IMR-90 (cell line): ENCODE data around the gene EVA1A. TPM values are rescaled to one million over a fixed set of nuclear protein-coding genes. Genes with fewer than 3 reads are reported as not detected.

Experiments
- ATAC-seq: fragments of 200-7000 bp; cut with Tn5 transposase; 2 replicates; pipeline ENCODE4 v1.9.1; 2020; ENCODE audit warnings: low read depth, mild to moderate bottlenecking, moderate library complexity
- BruUV-seq: library from RNA; stranded (reverse); fragments of 400-500 nt; replicated peaks from 2 replicates; lab custom pipeline; 2021; lab: Mats Ljungman, UMichigan
- CTCF ChIA-PET: fragments of 300-600 bp; formaldehyde crosslinking; extraction: SDS; loops from one replicate; lab custom pipeline; 2021; ENCODE audit warnings: antibody characterized with exemption; lab: Yijun Ruan, JAX
- POLR2A ChIA-PET: fragments of 300-600 bp; sonication (Branson Sonifier 250); formaldehyde crosslinking; loops from one replicate; lab custom pipeline; 2022; ENCODE audit warnings: antibody characterized with exemption; ENCODE audit not compliant: unreplicated experiment; lab: Charles Lee
- DNase-seq: peaks from one replicate; pipeline ENCODE4 v3.0.0; 2013
- H2AFZ ChIP-seq: replicated peaks from 2 replicates; pipeline ENCODE3; 2013; ENCODE audit warnings: low read length, mild to moderate bottlenecking; ENCODE audit not compliant: poor library complexity
- H2AK5ac ChIP-seq: 2 replicates; pipeline ENCODE4 v1.6.1; 2013; ENCODE audit warnings: low read depth, low read length, inconsistent platforms
- H2AK9ac ChIP-seq: replicated peaks from 2 replicates; pipeline ENCODE3; 2013; ENCODE audit warnings: mild to moderate bottlenecking, low read depth, low read length, moderate library complexity; ENCODE audit not compliant: poor library complexity
- H2BK120ac ChIP-seq: 2 replicates; pipeline ENCODE4 v1.6.1; 2013; ENCODE audit warnings: low read depth, low read length, inconsistent platforms
- H2BK15ac ChIP-seq: 3 replicates; pipeline ENCODE4 v1.6.1; 2013; ENCODE audit warnings: low read depth, low read length, inconsistent platforms
- H2BK20ac ChIP-seq: 2 replicates; pipeline ENCODE4 v1.6.1; 2013; ENCODE audit warnings: low read depth, mild to moderate bottlenecking, inconsistent platforms, low read length, moderate library complexity
- H2BK5ac ChIP-seq: 2 replicates; pipeline ENCODE4 v1.6.1; 2013; ENCODE audit warnings: mild to moderate bottlenecking, low read depth, low read length, inconsistent platforms; ENCODE audit not compliant: poor library complexity, severe bottlenecking
- H3K14ac ChIP-seq: replicated peaks from 2 replicates; pipeline ENCODE4 v1.6.1; 2013; ENCODE audit warnings: low read depth, low read length, inconsistent platforms
- H3K18ac ChIP-seq: 2 replicates; pipeline ENCODE4 v1.6.1; 2013; ENCODE audit warnings: low read depth, low read length, control low read depth
- H3K23ac ChIP-seq: 2 replicates; pipeline ENCODE4 v1.6.1; 2013; ENCODE audit warnings: low read depth, low read length, inconsistent platforms
- H3K27ac ChIP-seq: 2 replicates; pipeline ENCODE4 v1.5.1; 2013; ENCODE audit warnings: mild to moderate bottlenecking, control low read depth, low read length; ENCODE audit not compliant: insufficient read depth
- H3K27me3 ChIP-seq: 2 replicates; pipeline ENCODE4 v1.6.1; 2013; ENCODE audit warnings: low read length; ENCODE audit not compliant: control insufficient read depth, insufficient read depth
- H3K36me3 ChIP-seq: 2 replicates; pipeline ENCODE4 v1.6.1; 2013; ENCODE audit warnings: low read length, mixed read lengths; ENCODE audit not compliant: control insufficient read depth, insufficient read depth
- H3K4ac ChIP-seq: 2 replicates; pipeline ENCODE4 v1.6.1; 2013; ENCODE audit warnings: low read depth, low read length, inconsistent platforms
- H3K4me1 ChIP-seq: 2 replicates; pipeline ENCODE4 v1.6.1; 2013; ENCODE audit warnings: low read length, mixed read lengths; ENCODE audit not compliant: control insufficient read depth, insufficient read depth
- H3K4me2 ChIP-seq: 2 replicates; pipeline ENCODE4 v1.6.1; 2013; ENCODE audit warnings: low read depth, mild to moderate bottlenecking, control low read depth, low read length, moderate library complexity
- H3K4me3 ChIP-seq: 2 replicates; pipeline ENCODE4 v1.5.1; 2013; ENCODE audit warnings: low read depth, mild to moderate bottlenecking, control low read depth, low read length, moderate library complexity; ENCODE audit not compliant: insufficient read depth
- H3K56ac ChIP-seq: 2 replicates; pipeline ENCODE4 v1.6.1; 2013; ENCODE audit warnings: low read length, inconsistent platforms; ENCODE audit not compliant: insufficient read depth; ENCODE audit errors: extremely low read depth
- H3K79me1 ChIP-seq, 2 experiments: 2 replicates each; pipeline ENCODE4 v1.6.1; 2013; ENCODE audit warnings: low read length in 2 of 2, inconsistent platforms in 1 of 2, low read depth in 1 of 2
- H3K9ac ChIP-seq: 2 replicates; pipeline ENCODE4 v1.6.1; 2013; ENCODE audit warnings: low read depth, low read length, control low read depth
- H3K9me1 ChIP-seq: 2 replicates; pipeline ENCODE4 v1.6.1; 2013; ENCODE audit warnings: low read length, inconsistent platforms; ENCODE audit not compliant: insufficient read depth
- H3K9me3 ChIP-seq: 2 replicates; pipeline ENCODE4 v1.6.1; 2013; ENCODE audit warnings: low read length; ENCODE audit not compliant: control insufficient read depth, insufficient read depth
- H4K20me1 ChIP-seq: 2 replicates; pipeline ENCODE4 v1.6.1; 2013; ENCODE audit warnings: low read length, inconsistent platforms; ENCODE audit not compliant: insufficient read depth
- H4K5ac ChIP-seq: 2 replicates; pipeline ENCODE4 v1.6.1; 2013; ENCODE audit warnings: mild to moderate bottlenecking, low read depth, low read length, control low read depth
- H4K8ac ChIP-seq, 2 experiments: 2 replicates each; pipeline ENCODE4 v1.6.1; 2013; ENCODE audit warnings: low read depth in 2 of 2, low read length in 2 of 2, control low read depth in 1 of 2, inconsistent platforms in 1 of 2
- H4K91ac ChIP-seq: 2 replicates; pipeline ENCODE4 v1.6.1; 2013; ENCODE audit warnings: low read depth, low read length, inconsistent platforms; ENCODE audit not compliant: insufficient read depth
- CEBPB ChIP-seq: IDR thresholded peaks from 2 replicates; pipeline ENCODE4 v1.6.1; 2012; ENCODE audit warnings: low read depth, low read length, improper control_type of control experiment
- CTCF ChIP-seq: conservative IDR thresholded peaks from 2 replicates; pipeline ENCODE4 v1.5.1; 2012; ENCODE audit warnings: mild to moderate bottlenecking, low read depth, low read length, improper control_type of control experiment
- ELK1 ChIP-seq: fragments of 150-350 bp; IDR thresholded peaks from 2 replicates; pipeline ENCODE4 v1.6.1; 2016; ENCODE audit warnings: low read depth, mild to moderate bottlenecking, low read length, moderate library complexity, borderline replicate concordance
- MXI1 ChIP-seq: IDR thresholded peaks from 2 replicates; pipeline ENCODE4 v1.6.1; 2012; ENCODE audit warnings: low read depth, mild to moderate bottlenecking, low read length, moderate library complexity, borderline replicate concordance
- NFE2L2 ChIP-seq: fragments of 150-350 bp; IDR thresholded peaks from 2 replicates; pipeline ENCODE4 v1.6.1; 2016; ENCODE audit warnings: low read depth, mild to moderate bottlenecking, low read length
- POLR2A ChIP-seq: IDR thresholded peaks from 2 replicates; pipeline ENCODE4 v1.6.1; 2012; ENCODE audit warnings: mild to moderate bottlenecking, low read depth, low read length
- RAD21 ChIP-seq: IDR thresholded peaks from 2 replicates; pipeline ENCODE4 v1.6.1; 2012; ENCODE audit warnings: low read length, improper control_type of control experiment
- RFX5 ChIP-seq: IDR thresholded peaks from 2 replicates; pipeline ENCODE4 v1.8.0; 2012; ENCODE audit warnings: low read depth, mild to moderate bottlenecking, low read length, moderate library complexity
- SMC3 ChIP-seq: fragments of 150-350 bp; IDR thresholded peaks from 2 replicates; pipeline ENCODE4 v1.6.1; 2016; ENCODE audit warnings: low read depth, mild to moderate bottlenecking, antibody characterized with exemption, low read length, moderate library complexity
- WGBS, 2 experiments: methylation state at CpG; one replicate each; pipeline versions ENCODE4 v1.1.5 to v1.1.7; 2013; ENCODE audit warnings: missing lambda C conversion rate in 2 of 2; ENCODE audit not compliant: insufficient read length in 1 of 2; ENCODE audit errors: extremely low coverage in 2 of 2; 5-methylcytosine and 5-hydroxymethylcytosine counted together
- dilution Hi-C: fragments of 300-500 bp; cut with HindIII; formaldehyde crosslinking; loops from one replicate; pipeline ENCODE4 v1.14.3; 2018; ENCODE audit warnings: low sequenced_read_pairs; ENCODE audit not compliant: unreplicated experiment
- in situ Hi-C: fragments of 300-500 bp; cut with MboI; formaldehyde crosslinking; loops from 3 replicates; pipeline ENCODE4 v1.14.3; 2019; ENCODE audit warnings: low sequenced_read_pairs, inconsistent platforms, mixed read lengths
- intact Hi-C: fragments of 100-400 bp; cut with micrococcal nuclease; formaldehyde crosslinking; loops from 2 replicates; pipeline ENCODE4 v1.10.0; 2022
- polyA plus RNA-seq, 3 experiments: library from polyadenylated mRNA; depleted of rRNA; stranded (reverse); fragments of >200 nt; gene quantifications; 2 replicates each; pipeline ENCODE4 v1.2.3, GENCODE V29; 2012; ENCODE audit warnings: low replicate concordance in 1 of 3
- total RNA-seq: library from RNA; depleted of rRNA; stranded (reverse); fragments of >200 nt; gene quantifications from 2 replicates; pipeline ENCODE4 v1.2.3, GENCODE V29; 2012

The EVA1A gene
- total and polyA plus RNA-seq, 2 of the 4 experiments (the other 2 are of a cell fraction) = 54.5 to 93.7 TPM

GRCh38 chr2:75515584-75516368 is 45.0 kb downstream of the EVA1A start:
- CTCF ChIA-PET = no interaction called here

More at GRCh38 chr2:75515584-75516368, 45.0 kb downstream of the EVA1A start:
- no peak overlapping the region for H4K8ac ChIP-seq
- H3K14ac ChIP-seq = no peak overlapping the region
- H2AK5ac ChIP-seq = no peak overlapping the region
- no peak overlapping the region for H2BK15ac ChIP-seq
- H3K4me2 ChIP-seq = no peak overlapping the region
- no peak overlapping the region for H3K23ac ChIP-seq
- H3K4ac ChIP-seq = no peak overlapping the region
- H3K9me1 ChIP-seq = peaks cover 18% of the 10 kb centered on the region
- H2AFZ ChIP-seq = no peak overlapping the region
- intact Hi-C loops = no loop called here
- H2BK120ac ChIP-seq = no peak overlapping the region
- H2BK5ac ChIP-seq = no peak overlapping the region
- TF ChIP-seq RAD21 (no peak), RFX5 (no peak), CTCF (no peak), ELK1 (no peak), CEBPB (no peak), POLR2A (no peak), NFE2L2 (no peak), SMC3 (no peak), MXI1 (no peak)
- no peak overlapping the region for H3K56ac ChIP-seq
- POLR2A ChIA-PET = no interaction called here
- H3K36me3 ChIP-seq = peaks cover 26% of the 10 kb centered on the region
- H4K5ac ChIP-seq = no peak overlapping the region
- DNase-seq (no peak), ATAC-seq (no peak)
- H4K91ac ChIP-seq = no peak overlapping the region
- BruUV-seq = no TSS peak
- dilution Hi-C loops = no loop called here
- WGBS, 2 experiments = 100% methylated on average over 1 of the region's 7 CpGs; no CpG with 5 or more reads in 1 of the 2 experiments
- no peak overlapping the region for H3K27ac ChIP-seq
- H3K9me3 ChIP-seq = peaks cover 3% of the 10 kb centered on the region
- H3K27me3 ChIP-seq = no peaks in the 10 kb centered on the region
- no peak overlapping the region for H3K9ac ChIP-seq
- H3K4me3 ChIP-seq = no peak overlapping the region
- H3K4me1 ChIP-seq = 0 out of 2 replicates have a peak, but pooled peaks cover 1% of the 10 kb centered on the region
- no peak overlapping the region for H2BK20ac ChIP-seq
- H2AK9ac ChIP-seq = no peak overlapping the region
- H4K20me1 ChIP-seq = peaks cover 9% of the 10 kb centered on the region
- H3K79me1 ChIP-seq = peaks cover 45 to 59% of the 10 kb centered on the region in 2 experiments
- in situ Hi-C loops = no loop called here
- no peak overlapping the region for H3K18ac ChIP-seq
